NCI-H1694 (cell line): Measurements from ENCODE around the gene DCBLD1.

Experiments used
- DNase-seq: peaks from one replicate; lab custom pipeline; 2025; lab: John Stamatoyannopoulos, UW

Gene DCBLD1

GRCh38 chr6:117531346-117531745, 48.9 kb downstream of the DCBLD1 start:
- DNase-seq = no peak

DNA sequence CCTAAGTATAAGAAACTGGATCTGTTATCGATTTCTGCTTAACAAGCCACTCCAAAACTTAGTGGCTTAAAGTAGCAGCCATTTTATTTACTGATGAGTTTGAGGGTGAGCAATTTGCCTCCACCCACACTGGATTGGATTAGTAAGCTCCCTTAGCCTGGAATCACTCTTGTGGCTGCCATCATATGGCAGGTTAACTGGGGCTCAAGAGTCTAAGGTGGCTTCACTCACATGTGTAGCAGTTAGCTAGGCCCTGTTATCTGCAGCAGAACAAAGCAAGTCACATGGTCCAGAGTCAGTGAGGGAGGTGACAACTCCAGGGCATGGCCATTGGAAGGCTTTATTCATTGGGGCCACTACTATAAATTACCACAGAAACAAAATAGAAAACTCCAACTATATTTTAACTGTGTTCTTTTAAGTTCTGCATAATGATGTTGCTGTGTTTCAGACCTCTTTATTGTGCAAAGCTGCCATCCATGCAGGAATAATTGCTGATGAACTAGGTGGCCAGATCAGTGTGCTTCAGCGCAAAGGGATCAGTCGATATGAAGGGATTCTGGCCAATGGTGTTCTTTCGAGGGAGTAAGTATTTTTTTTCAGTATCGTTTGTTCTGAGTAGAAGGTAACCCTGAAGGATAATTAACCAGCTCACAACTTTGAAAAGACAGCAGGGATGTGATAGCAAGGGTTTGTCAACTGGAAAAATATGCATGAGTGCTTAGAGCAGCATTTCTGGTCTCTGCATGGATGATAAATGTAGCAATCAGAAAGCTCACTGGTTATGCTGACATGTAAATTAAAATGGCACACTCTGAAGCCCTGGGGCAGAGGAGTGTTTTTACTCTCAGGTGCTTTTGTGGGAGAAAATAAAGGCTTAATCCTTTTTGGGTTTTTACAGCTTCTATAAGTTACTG, 49.6 kb downstream of the DCBLD1 start:
- DNase-seq = no peak

DNA sequence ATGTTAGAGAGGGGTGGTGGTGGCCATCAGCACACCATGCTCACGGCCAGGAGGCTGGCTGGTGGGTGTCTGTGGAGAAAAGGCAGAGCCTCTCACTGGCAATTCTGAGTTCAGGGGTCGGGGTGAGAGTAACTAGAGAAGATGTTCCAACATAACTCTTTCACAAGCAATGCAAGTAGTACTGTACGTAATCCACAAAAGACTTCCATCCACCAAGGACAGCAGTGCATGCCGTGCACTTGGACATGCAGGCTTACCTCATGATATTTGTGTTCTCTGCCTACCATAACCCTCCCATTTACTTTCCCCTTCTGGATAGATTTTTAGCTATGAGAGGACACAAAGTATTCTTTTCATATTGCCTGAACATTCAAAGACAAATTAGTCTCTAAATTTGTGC, 51.3 kb downstream of the DCBLD1 start:
- no peak for DNase-seq

DNA sequence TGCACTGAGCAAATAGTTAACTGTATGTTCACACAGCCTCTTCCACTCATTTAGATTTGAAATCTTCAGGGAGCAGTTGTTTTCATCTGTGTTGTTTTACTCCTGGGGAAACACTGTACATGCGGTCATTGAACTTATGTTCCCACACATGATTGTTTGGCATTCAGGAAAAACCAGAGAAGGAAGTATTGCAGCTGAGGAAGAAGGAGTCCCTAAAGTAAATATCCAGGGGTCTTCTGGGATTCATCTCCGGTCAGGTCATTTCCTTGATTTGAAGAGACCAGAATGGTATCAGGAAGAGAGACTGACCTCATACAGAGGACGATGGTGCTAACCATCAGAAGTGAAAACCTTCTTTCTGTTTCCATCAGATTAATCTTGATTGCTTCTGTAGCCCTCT, 52.5 kb downstream of the DCBLD1 start:
- DNase-seq = no peak

GRCh38 chr6:117536317-117536716, 53.8 kb downstream of the DCBLD1 start:
- no peak for DNase-seq

- no peak for DNase-seq
Observed at GRCh38 chr6:117538615-117539014, 56.1 kb downstream of the DCBLD1 start.

DNA sequence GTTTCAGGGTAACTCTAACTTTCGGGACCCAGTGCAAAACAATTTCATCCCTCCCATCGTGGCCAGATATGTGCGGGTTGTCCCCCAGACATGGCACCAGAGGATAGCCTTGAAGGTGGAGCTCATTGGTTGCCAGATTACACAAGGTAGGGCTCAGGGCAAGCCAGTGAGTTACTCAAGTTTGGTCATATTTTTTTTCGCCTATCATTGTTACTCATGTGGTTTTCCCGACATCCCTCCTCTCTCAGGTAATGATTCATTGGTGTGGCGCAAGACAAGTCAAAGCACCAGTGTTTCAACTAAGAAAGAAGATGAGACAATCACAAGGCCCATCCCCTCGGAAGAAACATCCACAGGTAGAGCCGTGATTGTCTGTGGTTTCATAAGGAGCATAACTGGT, 58.2 kb downstream of the DCBLD1 start:
- no peak for DNase-seq

DNA sequence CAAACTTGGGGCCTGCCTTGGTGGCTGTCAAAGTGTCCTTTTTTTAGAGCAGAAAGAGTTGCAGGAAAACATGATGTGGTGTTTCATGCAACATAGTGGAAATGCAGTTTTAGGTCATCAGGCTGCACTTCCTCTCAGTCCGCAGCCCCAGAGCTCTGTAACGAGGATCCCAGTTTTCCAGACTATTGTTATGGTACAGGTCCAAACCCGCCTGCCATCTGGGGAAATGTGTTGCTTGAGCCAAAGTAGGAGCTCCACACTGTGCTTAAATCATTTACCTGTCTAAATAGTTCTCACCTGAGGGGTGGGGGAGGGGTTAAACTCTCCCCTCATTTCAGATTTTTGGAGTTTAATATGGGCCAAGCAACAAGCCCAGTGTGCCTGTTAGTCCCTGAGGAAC, 60.0 kb downstream of the DCBLD1 start:
- no peak for DNase-seq

DNA sequence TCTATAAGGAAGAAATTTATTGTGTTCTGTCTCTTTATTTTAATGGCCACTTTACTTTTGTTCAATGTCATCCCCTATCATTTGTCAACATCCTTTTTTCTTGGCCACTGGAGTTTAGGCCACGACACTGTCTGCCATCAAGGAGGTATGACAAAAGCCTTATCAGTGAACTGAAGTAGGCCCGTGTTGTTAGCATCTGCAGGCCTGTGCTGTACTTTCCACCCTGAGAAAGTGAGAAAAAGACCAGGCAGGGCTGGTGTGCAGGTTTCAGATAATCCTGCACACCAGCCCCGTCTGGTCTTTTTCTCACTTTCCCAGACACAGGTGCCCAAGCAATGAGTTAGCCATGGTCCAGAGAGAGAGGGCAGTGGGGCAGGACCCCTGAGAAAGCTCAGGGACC, 62.2 kb downstream of the DCBLD1 start:
- no peak for DNase-seq

DNA sequence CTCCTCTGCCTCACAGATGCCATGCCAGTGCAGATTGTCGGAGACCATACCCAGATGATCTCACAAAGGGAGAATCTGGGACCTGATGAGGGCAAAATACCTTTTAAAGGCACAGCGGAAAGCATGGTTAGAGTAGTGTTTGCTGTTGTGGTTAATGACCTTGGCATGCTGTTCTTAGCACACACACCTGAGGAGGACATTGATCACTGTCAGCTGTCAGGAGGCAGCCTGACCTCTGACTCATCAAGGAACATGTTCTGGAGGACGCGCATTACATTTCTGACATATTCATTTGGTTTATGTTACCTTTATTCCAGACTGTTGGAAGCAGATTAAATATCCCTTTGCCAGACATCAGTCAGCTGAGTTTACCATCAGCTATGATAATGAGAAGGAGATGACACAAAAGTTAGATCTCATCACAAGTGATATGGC, 62.7 kb downstream of the DCBLD1 start:
- no peak for DNase-seq

DNA sequence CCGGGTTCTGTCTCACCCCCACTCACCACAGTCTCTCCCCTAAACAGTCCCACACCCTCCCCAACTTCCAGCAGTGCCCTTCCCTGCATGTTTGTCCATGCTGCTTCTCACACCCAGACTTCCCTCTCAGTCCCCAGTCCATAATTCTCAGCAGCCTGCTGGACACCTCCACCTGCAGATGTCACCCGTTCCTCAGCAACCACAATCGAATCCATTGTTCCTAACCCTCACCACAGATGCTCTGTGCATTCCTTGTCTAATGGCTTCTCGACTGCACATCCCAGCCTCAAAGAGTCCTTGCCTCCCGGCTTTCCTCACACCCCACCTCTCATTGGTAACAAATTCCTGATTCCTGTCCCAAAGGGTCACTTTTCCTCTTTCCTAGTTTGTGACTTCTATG, 64.2 kb downstream of the DCBLD1 start:
- no peak for DNase-seq

DNA sequence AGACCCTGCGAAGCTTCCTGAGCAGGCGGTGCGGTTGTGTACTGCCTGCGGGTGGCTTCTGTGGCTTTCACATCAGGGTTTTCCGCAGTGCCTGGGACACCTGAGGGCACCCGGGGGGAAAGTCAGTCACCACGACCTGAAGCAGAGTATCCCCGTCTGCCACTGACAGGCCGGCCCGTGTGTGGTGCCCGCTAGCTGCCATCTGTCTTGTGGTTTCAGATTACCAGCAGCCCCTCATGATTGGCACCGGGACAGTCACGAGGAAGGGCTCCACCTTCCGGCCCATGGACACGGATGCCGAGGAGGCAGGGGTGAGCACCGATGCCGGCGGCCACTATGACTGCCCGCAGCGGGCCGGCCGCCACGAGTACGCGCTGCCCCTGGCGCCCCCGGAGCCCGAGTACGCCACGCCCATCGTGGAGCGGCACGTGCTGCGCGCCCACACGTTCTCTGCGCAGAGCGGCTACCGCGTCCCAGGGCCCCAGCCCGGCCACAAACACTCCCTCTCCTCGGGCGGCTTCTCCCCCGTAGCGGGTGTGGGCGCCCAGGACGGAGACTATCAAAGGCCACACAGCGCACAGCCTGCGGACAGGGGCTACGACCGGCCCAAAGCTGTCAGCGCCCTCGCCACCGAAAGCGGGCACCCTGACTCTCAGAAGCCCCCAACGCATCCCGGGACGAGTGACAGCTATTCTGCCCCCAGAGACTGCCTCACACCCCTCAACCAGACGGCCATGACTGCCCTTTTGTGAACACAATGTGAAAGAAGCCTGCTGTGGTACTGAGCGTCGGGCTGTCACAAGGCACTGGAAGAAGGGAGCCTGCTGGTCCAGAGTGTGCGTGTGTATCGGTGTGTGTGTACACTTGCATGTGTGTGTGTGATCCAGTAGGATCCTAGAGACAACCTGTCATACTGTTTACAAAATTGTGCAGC, 65.5 kb downstream of the DCBLD1 start:
- peak; percentile 29 for DNase-seq

DNA sequence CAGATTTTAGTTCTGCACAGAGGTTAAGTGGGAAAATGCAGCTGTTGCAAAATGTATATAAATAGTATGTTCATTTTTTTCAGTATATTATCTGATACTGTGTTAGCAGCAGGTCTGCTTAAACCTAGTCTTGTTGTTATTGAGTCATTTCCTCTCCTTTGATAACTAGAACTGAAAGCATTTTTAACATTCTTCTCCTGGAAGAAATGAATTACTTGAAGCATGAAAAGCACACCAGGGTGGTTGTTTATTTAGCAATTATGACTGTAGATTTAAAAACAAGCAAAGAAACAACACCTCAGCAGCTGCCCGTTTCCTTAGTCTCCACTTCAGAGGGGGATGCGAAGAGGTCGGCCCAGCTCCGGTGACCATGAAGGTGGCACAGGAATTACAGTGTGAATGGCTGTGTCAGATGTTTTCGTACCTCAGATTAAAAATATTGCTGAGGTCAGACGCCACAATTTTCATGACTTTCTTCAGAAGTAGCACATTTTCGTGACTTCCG, 66.4 kb downstream of the DCBLD1 start:
- no peak for DNase-seq

GRCh38 chr6:117549611-117550010, 67.1 kb downstream of the DCBLD1 start:
- DNase-seq = no peak

- no peak for DNase-seq
Observed at GRCh38 chr6:117550078-117550600, 67.7 kb downstream of the DCBLD1 start.

DNA sequence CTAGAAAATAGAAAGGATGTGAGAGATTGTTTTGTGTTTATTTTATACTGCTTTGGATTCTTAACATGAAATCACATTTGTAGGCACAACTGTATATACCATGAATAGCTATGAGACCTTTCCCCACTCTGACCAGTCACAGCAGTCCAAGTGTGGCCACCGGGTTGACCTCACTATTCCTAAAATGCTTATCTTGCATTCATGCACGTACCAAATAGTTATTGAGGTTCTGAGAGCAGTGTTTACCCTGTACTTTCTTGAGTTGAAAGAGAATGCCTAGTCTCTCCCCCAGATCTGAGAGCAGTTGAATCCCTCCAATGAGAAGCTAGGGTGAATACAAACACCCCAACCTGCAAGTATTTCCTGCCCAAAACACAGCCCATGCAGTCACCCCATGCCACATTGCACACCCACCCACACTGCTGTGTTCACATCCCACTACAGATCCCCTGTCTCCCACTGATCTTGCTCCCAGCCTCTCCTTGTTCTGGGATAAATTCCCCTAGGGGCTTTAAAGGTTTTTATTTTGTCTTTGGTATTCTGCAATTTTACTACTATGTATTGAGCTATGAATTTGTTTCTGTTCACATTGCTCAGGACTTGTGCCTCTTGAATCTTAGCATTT, 68.3 kb downstream of the DCBLD1 start:
- DNase-seq = no peak

- no peak for DNase-seq
Observed at GRCh38 chr6:117552618-117553017, 70.1 kb downstream of the DCBLD1 start.

GRCh38 chr6:117553142-117553541, 70.7 kb downstream of the DCBLD1 start:
- DNase-seq = no peak

DNA sequence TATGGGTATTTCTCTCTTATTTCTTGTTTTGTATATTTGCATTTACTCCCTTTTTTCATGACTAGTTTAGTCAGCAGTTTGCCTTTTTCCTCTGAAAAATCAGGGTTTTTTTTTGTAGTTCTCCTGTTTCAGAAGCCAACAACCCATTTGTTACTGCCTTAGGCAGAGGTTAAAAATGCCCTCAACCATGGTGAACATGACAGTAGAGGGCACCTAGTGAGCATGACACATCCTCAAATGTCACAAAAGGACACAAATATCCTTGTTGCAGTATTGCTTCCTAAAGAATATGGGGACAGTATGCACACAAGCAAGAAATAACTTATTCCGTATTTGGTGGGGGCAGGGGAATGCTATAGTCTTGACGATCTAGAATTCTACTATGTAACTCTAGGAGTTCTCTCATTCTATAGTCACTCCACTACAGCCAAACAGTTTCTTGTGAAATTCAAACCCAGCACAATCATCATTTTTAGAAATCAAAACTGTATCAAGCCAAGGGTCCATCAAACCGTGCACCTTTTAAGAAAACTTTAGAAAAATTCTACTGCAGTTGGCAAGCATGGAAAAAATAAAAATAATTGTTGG, 72.9 kb downstream of the DCBLD1 start:
- DNase-seq = no peak

DNA sequence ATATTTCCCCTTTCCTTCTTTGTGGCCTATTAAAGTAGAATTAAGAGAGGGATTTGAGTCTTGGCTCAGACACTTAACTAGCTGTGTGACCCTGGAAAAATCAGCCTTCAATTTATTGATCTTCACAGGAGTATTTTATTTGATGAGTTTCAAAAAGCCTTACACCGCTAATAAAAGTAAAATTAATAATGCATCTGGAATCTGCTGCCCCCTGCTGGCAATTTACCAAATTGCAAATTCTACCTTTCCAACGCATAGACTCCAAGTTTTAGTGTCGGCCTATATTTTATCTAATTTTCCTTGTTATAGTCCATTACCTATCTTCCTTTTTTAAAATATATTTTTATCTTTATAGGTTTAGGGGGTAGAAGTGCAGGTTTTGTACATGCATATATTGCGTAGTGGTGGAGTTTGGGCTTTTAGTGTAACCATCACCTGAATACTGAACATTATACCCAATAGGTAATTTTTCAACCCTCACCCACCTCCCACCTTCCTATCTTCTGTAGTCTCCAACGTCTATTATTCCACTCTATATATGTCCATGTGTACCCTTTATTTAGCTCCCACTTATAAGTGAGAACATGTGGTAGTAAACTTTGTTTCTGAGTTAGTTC, 73.5 kb downstream of the DCBLD1 start:
- peak; percentile 30 for DNase-seq

GRCh38 chr6:117557951-117558350, 75.5 kb downstream of the DCBLD1 start:
- DNase-seq = no peak
